SU-DHL-6 (cell line): Measurements from ENCODE around the gene AP5Z1.

Source experiments
- H2AFZ ChIP-seq: fragments of 200-600 bp; sonication (generic); 2 replicates; pipeline ENCODE4 v1.6.1; 2014; ENCODE audit warnings: low read depth, mild to moderate bottlenecking, moderate library complexity, mixed read lengths, antibody characterized with exemption, low read length; ENCODE audit not compliant: severe bottlenecking
- H3F3A ChIP-seq: fragments of 200-600 bp; shearing (Covaris generic); 2 replicates; pipeline ENCODE4 v1.6.0; 2016; ENCODE audit warnings: antibody characterized with exemption, mild to moderate bottlenecking; ENCODE audit not compliant: insufficient read depth
- H3K27ac ChIP-seq: fragments of 200-600 bp; sonication (generic); 2 replicates; pipeline ENCODE4 v1.5.1; 2016; ENCODE audit warnings: low read depth, mild to moderate bottlenecking, low read length, moderate library complexity, mixed read lengths
- H3K27me3 ChIP-seq: fragments of 200-600 bp; sonication (generic), shearing (Covaris generic); 2 replicates; pipeline ENCODE4 v1.6.0; 2014; ENCODE audit warnings: mild to moderate bottlenecking, low read length
- H3K36me3 ChIP-seq: fragments of 200-600 bp; sonication (generic); 2 replicates; pipeline ENCODE4 v1.6.1; 2014; ENCODE audit warnings: mild to moderate bottlenecking, low read length, mixed read lengths
- H3K4me2 ChIP-seq: fragments of 300-600, 200-600 bp; shearing (Covaris generic), sonication (generic); 2 replicates; pipeline ENCODE4 v1.6.0; 2014; ENCODE audit warnings: low read length, low read depth, mild to moderate bottlenecking; ENCODE audit not compliant: poor library complexity, severe bottlenecking
- H3K4me3 ChIP-seq: fragments of 200-600 bp; sonication (generic); 2 replicates; pipeline ENCODE4 v1.5.1; 2014; ENCODE audit warnings: antibody characterized with exemption, low read length, mild to moderate bottlenecking, mixed read lengths; ENCODE audit not compliant: insufficient read depth, poor library complexity, severe bottlenecking
- H3K79me2 ChIP-seq: fragments of 200-600 bp; sonication (generic); 2 replicates; pipeline ENCODE4 v1.6.1; 2014; ENCODE audit warnings: mild to moderate bottlenecking, low read length, moderate library complexity; ENCODE audit not compliant: insufficient read depth
- H3K9ac ChIP-seq: fragments of 200-600 bp; sonication (generic); 2 replicates; pipeline ENCODE4 v1.7.0; 2014; ENCODE audit warnings: mild to moderate bottlenecking, low read length
- H3K9me2 ChIP-seq: fragments of 200-600 bp; sonication (generic); replicated peaks from 2 replicates; pipeline ENCODE4 v1.6.1; 2014; ENCODE audit warnings: low read length; ENCODE audit not compliant: insufficient read depth
- H3K9me3 ChIP-seq: fragments of 200-600 bp; sonication (generic); 2 replicates; pipeline ENCODE4 v1.6.1; 2014; ENCODE audit warnings: low read length, mixed read lengths; ENCODE audit not compliant: insufficient read depth
- H4K20me1 ChIP-seq: fragments of 200-600 bp; sonication (generic); 2 replicates; pipeline ENCODE4 v1.6.1; 2014; ENCODE audit warnings: low read depth, mild to moderate bottlenecking, antibody characterized with exemption, low read length, moderate library complexity, mixed read lengths
- CTCF ChIP-seq: fragments of 200-600 bp; sonication (generic); IDR thresholded peaks from one replicate; pipeline ENCODE4 v1.5.1; 2017; ENCODE audit warnings: antibody characterized with exemption, mild to moderate bottlenecking, low read length, moderate library complexity; ENCODE audit not compliant: insufficient read depth, poor library complexity, severe bottlenecking
- EZH2phosphoT487 ChIP-seq: fragments of 200-600 bp; sonication (generic), shearing (Covaris generic); conservative IDR thresholded peaks from 2 replicates; pipeline ENCODE4 v1.6.1; 2018; ENCODE audit warnings: mild to moderate bottlenecking, antibody characterized with exemption, low read length, moderate library complexity, mixed read lengths

AP5Z1 gene

DNA sequence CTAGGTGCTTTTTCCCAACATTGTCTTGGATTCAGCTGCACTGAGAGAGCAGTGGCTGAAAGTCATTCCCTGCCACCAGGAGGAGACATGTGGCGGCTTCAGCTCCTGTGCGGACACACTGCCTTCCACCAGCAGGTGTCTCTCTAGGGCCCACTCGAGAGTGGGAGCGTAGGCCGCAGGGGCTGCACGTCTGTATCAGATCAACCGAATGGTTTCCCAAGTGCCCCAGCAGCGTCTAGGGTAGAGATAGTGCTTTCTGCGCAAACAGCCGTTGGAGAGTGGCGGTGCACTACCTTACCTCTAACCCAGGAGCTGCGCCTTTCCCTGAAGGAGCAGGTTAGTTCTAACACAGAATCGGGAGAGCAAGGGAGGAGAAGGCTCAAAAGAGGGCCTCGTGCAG, 54.8 kb downstream of the AP5Z1 start:
- Histone ChIP-seq H3F3A (no peaks in the 10 kb centered on the region), H3K9ac (no peak overlapping the region), H2AFZ (no peak overlapping the region), H3K27me3 (no peaks in the 10 kb centered on the region), H3K9me3 (no peaks in the 10 kb centered on the region), H3K79me2 (no peaks in the 10 kb centered on the region), H3K4me2 (no peak overlapping the region), H3K27ac (no peak overlapping the region), H3K9me2 (no peaks in the 10 kb centered on the region), H3K36me3 (no peaks in the 10 kb centered on the region), H3K4me3 (no peak overlapping the region), H4K20me1 (no peaks in the 10 kb centered on the region)
- TF ChIP-seq CTCF = peak; percentile 94
- no peak for TF ChIP-seq EZH2phosphoT487

GRCh38 chr7:4831723-4832495, 56.5 kb downstream of the AP5Z1 start:
- no peak for TF ChIP-seq CTCF
- TF ChIP-seq EZH2phosphoT487 = no peak
- Histone ChIP-seq H3F3A (no peaks in the 10 kb centered on the region), H3K27ac (no peak overlapping the region), H3K4me3 (no peak overlapping the region), H3K9me2 (no peaks in the 10 kb centered on the region), H3K27me3 (no peaks in the 10 kb centered on the region), H4K20me1 (no peaks in the 10 kb centered on the region), H3K9me3 (no peaks in the 10 kb centered on the region), H3K36me3 (no peaks in the 10 kb centered on the region), H2AFZ (no peak overlapping the region), H3K79me2 (no peaks in the 10 kb centered on the region), H3K9ac (no peak overlapping the region), H3K4me2 (no peak overlapping the region)

DNA sequence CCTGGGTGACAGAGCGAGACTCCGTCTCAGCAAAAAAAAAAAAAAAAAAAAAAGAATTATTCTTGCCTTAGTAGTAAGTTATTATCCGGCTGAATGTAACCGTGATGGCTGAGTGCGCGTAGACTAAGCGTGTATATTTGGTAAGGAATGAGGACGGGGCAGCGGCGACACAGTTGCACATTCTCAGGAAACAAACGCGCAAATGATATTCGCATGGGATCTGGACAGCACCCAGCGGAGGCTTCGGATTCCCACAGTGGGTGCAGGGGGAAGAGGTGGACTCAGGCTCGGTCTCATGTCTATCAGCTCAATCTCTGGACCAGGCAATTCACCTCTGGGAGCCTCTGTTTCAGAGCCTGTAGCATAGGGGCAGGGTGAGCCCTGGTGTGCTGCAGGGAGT, 57.3 kb downstream of the AP5Z1 start:
- Histone ChIP-seq H3K4me2 (no peak overlapping the region), H3K27ac (no peak overlapping the region), H3K9me3 (no peaks in the 10 kb centered on the region), H3F3A (no peaks in the 10 kb centered on the region), H4K20me1 (no peaks in the 10 kb centered on the region), H3K36me3 (no peaks in the 10 kb centered on the region), H3K4me3 (no peak overlapping the region), H2AFZ (no peak overlapping the region), H3K79me2 (no peaks in the 10 kb centered on the region), H3K27me3 (no peaks in the 10 kb centered on the region), H3K9ac (no peak overlapping the region), H3K9me2 (no peaks in the 10 kb centered on the region)
- TF ChIP-seq EZH2phosphoT487 (no peak), CTCF (no peak)
